ENCODE results near the gene GNPDA1.

GRCh38 chr5:142008813-142009212, 4.0 kb downstream of the GNPDA1 start:
- TF ChIP-seq, protein P1, sequence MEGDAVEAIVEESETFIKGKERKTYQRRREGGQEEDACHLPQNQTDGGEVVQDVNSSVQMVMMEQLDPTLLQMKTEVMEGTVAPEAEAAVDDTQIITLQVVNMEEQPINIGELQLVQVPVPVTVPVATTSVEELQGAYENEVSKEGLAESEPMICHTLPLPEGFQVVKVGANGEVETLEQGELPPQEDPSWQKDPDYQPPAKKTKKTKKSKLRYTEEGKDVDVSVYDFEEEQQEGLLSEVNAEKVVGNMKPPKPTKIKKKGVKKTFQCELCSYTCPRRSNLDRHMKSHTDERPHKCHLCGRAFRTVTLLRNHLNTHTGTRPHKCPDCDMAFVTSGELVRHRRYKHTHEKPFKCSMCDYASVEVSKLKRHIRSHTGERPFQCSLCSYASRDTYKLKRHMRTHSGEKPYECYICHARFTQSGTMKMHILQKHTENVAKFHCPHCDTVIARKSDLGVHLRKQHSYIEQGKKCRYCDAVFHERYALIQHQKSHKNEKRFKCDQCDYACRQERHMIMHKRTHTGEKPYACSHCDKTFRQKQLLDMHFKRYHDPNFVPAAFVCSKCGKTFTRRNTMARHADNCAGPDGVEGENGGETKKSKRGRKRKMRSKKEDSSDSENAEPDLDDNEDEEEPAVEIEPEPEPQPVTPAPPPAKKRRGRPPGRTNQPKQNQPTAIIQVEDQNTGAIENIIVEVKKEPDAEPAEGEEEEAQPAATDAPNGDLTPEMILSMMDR (IDR thresholded peaks at IDR 0.05 in 4 of 5, conservative IDR thresholded peaks at IDR 0.05 in 1 of 5), result no peak
- TF ChIP-seq POLR2A (IDR thresholded peaks at IDR 0.05), result no peak

Data from gastrocnemius medialis (tissue), 4 donors.